Cardiac muscle cell (in vitro differentiated cells and primary cell): ENCODE results near the gene SLC25A21. TPM values are rescaled to one million over a fixed set of nuclear protein-coding genes. Genes with fewer than 3 reads are reported as not detected.

Source experiments
- DNase-seq, 2 donors: peaks; one replicate each; pipeline versions ENCODE4 v3.0.0 to v3.0.0-alpha.2; 2010 to 2017; ENCODE audit warnings: low read depth in 1 of 2, low spot score in 1 of 2
- H3K27ac ChIP-seq: fragments of 200-600 bp; sonication (generic); 2 replicates; pipeline ENCODE4 v1.5.1; 2016
- H3K27me3 ChIP-seq: fragments of 200-600 bp; sonication (generic); 2 replicates; pipeline ENCODE4 v1.6.0; 2016; ENCODE audit warnings: control low read depth
- H3K36me3 ChIP-seq: fragments of 200-600 bp; sonication (generic); 2 replicates; pipeline ENCODE4 v1.5.1; 2016; ENCODE audit warnings: control low read depth
- H3K4me1 ChIP-seq: fragments of 200-600 bp; sonication (generic); 2 replicates; pipeline ENCODE4 v1.8.1; 2017; ENCODE audit warnings: low read depth, mild to moderate bottlenecking, mixed run types
- H3K4me3 ChIP-seq: fragments of 200-600 bp; sonication (generic); 2 replicates; pipeline ENCODE4 v1.5.1; 2016; ENCODE audit warnings: mild to moderate bottlenecking
- H3K9me3 ChIP-seq: fragments of 200-600 bp; sonication (generic); 2 replicates; pipeline ENCODE4 v1.5.1; 2017; ENCODE audit warnings: low read depth, mild to moderate bottlenecking, control low read depth
- polyA plus RNA-seq: library from polyadenylated mRNA; unstranded; fragments of >200 nt; fragmentation: Nextera tagmentation; extraction: Ambion mirVana; gene quantifications from 2 replicates; pipeline ENCODE4 v1.2.1, GENCODE V29; 2016
- total RNA-seq: library from RNA; depleted of rRNA; stranded (reverse); fragments of >200 nt; gene quantifications from 2 replicates; pipeline ENCODE4 v1.2.3, GENCODE V29; 2016
- TF ChIP-seq, protein P1 (sequence below): IDR thresholded peaks from 2 replicates; pipeline ENCODE4 v1.5.1; 2012; ENCODE audit warnings: low read depth, mild to moderate bottlenecking, low read length

Gene SLC25A21
- total and polyA plus RNA-seq, 2 experiments from 2014 or later: 0.63 to 8.4 TPM

DNA sequence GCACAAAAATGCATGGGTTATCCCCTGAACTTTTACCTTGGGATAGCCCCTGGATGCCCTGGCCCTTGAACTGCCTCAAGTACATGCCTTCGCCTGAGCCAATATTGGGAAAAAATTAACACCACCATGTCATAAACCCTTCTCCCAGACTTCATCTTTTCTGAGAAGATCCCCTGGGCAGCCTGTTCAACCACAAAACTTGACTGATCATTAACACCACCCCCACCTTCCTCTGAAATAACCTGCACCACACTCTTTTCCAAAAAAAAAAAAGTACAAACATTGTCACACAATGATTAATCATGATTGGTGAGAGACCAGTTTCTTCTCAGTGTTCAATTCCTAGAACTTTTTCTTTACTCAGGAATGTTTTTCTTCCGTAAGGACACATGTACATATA is 292.8 kb downstream of the SLC25A21 start:
- Histone ChIP-seq H3K36me3 (no peaks in the 10 kb centered on the region), H3K9me3 (no peaks in the 10 kb centered on the region), H3K4me3 (no peak overlapping the region), H3K27ac (no peak overlapping the region), H3K27me3 (no peaks in the 10 kb centered on the region), H3K4me1 (no peaks in the 10 kb centered on the region)
- TF ChIP-seq, protein P1, sequence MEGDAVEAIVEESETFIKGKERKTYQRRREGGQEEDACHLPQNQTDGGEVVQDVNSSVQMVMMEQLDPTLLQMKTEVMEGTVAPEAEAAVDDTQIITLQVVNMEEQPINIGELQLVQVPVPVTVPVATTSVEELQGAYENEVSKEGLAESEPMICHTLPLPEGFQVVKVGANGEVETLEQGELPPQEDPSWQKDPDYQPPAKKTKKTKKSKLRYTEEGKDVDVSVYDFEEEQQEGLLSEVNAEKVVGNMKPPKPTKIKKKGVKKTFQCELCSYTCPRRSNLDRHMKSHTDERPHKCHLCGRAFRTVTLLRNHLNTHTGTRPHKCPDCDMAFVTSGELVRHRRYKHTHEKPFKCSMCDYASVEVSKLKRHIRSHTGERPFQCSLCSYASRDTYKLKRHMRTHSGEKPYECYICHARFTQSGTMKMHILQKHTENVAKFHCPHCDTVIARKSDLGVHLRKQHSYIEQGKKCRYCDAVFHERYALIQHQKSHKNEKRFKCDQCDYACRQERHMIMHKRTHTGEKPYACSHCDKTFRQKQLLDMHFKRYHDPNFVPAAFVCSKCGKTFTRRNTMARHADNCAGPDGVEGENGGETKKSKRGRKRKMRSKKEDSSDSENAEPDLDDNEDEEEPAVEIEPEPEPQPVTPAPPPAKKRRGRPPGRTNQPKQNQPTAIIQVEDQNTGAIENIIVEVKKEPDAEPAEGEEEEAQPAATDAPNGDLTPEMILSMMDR: no peak
- no peak for DNase-seq

DNA sequence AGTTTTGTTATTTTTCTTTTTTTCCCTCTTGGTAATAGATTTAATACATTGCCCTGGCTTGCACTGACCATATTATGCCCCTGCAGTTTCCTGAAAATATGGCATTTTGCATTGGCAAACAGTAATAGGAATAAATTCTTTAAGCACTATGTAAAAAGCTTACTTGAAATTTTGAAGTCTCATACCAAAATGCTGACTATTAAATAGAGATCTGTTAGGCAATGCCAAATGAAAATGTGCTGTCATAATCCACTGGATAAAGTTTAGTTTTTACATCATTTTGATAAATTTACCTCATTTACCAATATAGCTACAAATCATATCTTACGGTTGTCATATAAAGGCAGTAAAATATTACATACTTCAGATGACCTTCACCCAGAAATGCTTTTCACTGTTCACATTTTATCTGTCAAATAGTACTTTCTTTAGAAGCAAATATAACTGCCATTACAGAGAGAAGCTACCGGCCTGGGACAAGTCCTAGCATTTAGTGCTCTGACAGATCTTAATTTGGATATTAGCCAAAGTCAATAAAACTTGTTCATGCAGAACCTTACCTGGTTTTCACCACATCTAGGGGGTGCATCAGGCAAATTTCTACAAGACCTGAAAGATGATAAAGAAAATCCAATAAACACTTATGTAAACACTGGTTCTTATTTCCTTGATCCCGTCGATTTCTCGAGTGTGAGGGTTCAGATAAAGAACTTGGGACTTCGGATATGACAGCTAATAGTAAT is 297.8 kb downstream of the SLC25A21 start:
- TF ChIP-seq, protein P1: no peak
- no peaks in the 10 kb centered on the region for H3K27me3 ChIP-seq
- H3K9me3 ChIP-seq: no peaks in the 10 kb centered on the region
- H3K4me3 ChIP-seq: no peak overlapping the region
- no peak overlapping the region for H3K27ac ChIP-seq
- no peaks in the 10 kb centered on the region for H3K36me3 ChIP-seq
- DNase-seq: no peak
- no peaks in the 10 kb centered on the region for H3K4me1 ChIP-seq

DNA sequence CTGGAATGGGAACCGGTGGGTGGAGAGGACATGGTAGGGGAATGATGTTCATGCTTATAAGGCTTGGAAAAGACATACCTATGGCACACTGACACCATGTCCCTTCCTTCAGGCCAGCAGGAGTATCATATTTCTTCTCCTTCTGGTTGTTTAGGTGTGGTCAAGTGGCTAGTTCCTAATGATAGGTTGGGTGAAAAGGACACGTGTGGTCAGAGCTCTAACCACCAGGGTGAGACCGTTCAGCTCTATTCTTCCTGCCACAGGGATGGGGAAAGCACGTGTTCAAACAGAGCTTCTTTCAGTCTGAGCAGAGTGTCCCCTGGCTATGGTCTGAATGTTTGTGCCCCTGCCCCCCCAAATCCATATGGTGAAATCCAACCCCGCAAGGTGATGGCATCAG is 301.6 kb downstream of the SLC25A21 start:
- no peak for DNase-seq
- H3K27ac ChIP-seq: no peak overlapping the region
- H3K9me3 ChIP-seq: no peaks in the 10 kb centered on the region
- TF ChIP-seq, protein P1: no peak
- no peaks in the 10 kb centered on the region for H3K4me1 ChIP-seq
- no peaks in the 10 kb centered on the region for H3K27me3 ChIP-seq
- no peaks in the 10 kb centered on the region for H3K36me3 ChIP-seq
- H3K4me3 ChIP-seq: no peak overlapping the region

DNA sequence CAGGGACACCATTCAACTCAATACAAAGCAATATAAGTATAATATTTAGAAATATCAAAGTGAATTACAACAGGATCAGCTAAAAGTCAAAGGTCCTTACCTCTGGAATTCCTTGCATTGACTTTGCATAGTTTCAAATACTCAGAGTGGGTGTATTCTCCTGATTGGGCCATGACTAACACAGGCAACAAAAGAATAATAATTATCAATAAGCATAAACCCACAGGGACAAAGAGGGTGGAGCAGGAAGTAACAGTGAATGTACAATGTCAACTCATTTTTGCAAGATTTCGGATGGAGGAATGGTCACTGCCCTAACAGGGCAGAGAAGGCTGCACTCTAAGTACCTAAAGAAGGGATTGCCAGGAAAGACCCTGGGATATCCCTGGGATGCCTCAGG is 303.3 kb downstream of the SLC25A21 start:
- H3K27me3 ChIP-seq: no peaks in the 10 kb centered on the region
- no peaks in the 10 kb centered on the region for H3K4me1 ChIP-seq
- no peak overlapping the region for H3K4me3 ChIP-seq
- no peak for DNase-seq
- no peaks in the 10 kb centered on the region for H3K9me3 ChIP-seq
- no peak overlapping the region for H3K27ac ChIP-seq
- no peaks in the 10 kb centered on the region for H3K36me3 ChIP-seq
- TF ChIP-seq, protein P1: no peak

DNA sequence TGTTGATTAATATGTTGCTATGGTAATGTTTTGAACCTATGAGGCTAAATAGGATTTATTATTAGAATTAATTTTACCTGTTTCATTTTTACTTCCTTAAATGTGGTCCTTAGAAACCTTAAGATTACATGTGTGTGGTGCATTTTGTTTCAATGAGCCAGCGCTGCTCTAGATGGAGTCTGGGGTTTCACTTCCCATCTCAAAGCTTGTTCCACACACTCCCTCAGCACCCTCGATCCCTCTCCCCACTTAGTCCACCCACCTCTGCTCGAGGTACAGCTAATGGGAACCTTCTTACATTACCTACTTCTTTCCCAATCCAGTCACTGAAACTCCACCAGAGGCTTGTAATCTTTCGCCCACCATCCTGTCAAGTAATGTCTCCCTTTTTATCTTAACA is 305.5 kb downstream of the SLC25A21 start:
- H3K27ac ChIP-seq: no peak overlapping the region
- H3K36me3 ChIP-seq: no peaks in the 10 kb centered on the region
- DNase-seq: no peak
- H3K4me1 ChIP-seq: no peaks in the 10 kb centered on the region
- H3K27me3 ChIP-seq: no peaks in the 10 kb centered on the region
- no peaks in the 10 kb centered on the region for H3K9me3 ChIP-seq
- no peak overlapping the region for H3K4me3 ChIP-seq
- TF ChIP-seq, protein P1: no peak
